Mammary epithelial cell (primary cell): Measurements from ENCODE around the gene COX6A1.

Source experiments
- CTCF ChIP-seq, 2 donors: IDR thresholded peaks in 1 of 2; conservative IDR thresholded peaks in 1 of 2; 2 replicates each; pipeline ENCODE4 v1.5.1; 2011 to 2012; ENCODE audit warnings: inconsistent platforms in 2 of 2, low read length in 2 of 2, mild to moderate bottlenecking in 2 of 2, control low read depth in 1 of 2, low read depth in 1 of 2; ENCODE audit not compliant: insufficient read depth in 1 of 2; ENCODE audit errors: extremely low read depth in 1 of 2
- EZH2 ChIP-seq: IDR thresholded peaks from 2 replicates; pipeline ENCODE4 v1.6.1; 2012; ENCODE audit warnings: low read length, inconsistent platforms, borderline replicate concordance

GRCh38 chr12:120447992-120448391 lies 10.1 kb downstream of the COX6A1 start:
- TF ChIP-seq CTCF (conservative IDR thresholded peaks at IDR 0.05 in 1 of 2, IDR thresholded peaks at IDR 0.05 in 1 of 2; ENCODE audit: extremely low read depth in 1 of 2, insufficient read depth in 1 of 2, low read depth in 1 of 2, low read length in 2 of 2) (no peak), EZH2 (no peak)
